HepG2 (cell line): Measurements from ENCODE around the gene CDK11A. TPM values are rescaled to one million over a fixed set of nuclear protein-coding genes. Genes with fewer than 3 reads are reported as not detected.

ENCODE experiments used
- ATAC-seq: fragments of 200-7000 bp; cut with Tn5 transposase; 3 replicates; pipeline ENCODE4 v1.9.1; 2020; ENCODE audit warnings: mild to moderate bottlenecking, moderate library complexity
- BruUV-seq: library from RNA; stranded (reverse); fragments of 400-500 nt; replicated peaks from 2 replicates; lab custom pipeline; 2021; lab: Mats Ljungman, UMichigan
- CTCF ChIA-PET: fragments of 300-600 bp; formaldehyde crosslinking; extraction: SDS; loops from one replicate; lab custom pipeline; 2021; ENCODE audit warnings: low total read pairs, inconsistent platforms, low intra/inter-chr PET ratio; lab: Yijun Ruan, JAX
- POLR2A ChIA-PET: fragments of 350-600 bp; sonication (Branson Sonifier 250); formaldehyde crosslinking; loops from one replicate; lab custom pipeline; 2020; ENCODE audit warnings: antibody characterized with exemption, inconsistent platforms; lab: Yijun Ruan, JAX
- DNase-seq: peaks from one replicate; pipeline ENCODE4 v3.0.0-alpha.2; 2015; ENCODE audit warnings: low spot score
- FAIRE-seq: peaks from 3 replicates; lab custom pipeline; 2011; peaks lifted over from hg19 to GRCh38; lab: Jason Lieb, UNC
- H2AFZ ChIP-seq: one replicate; pipeline ENCODE4 v1.6.1; 2011; ENCODE audit warnings: low read length, inconsistent platforms
- H3K27ac ChIP-seq: fragments of 300-600 bp; 3 replicates; pipeline ENCODE4 v1.8.0; 2011; ENCODE audit warnings: mixed run types, mild to moderate bottlenecking, mixed read lengths, low read length, inconsistent platforms; ENCODE audit not compliant: insufficient read depth; ENCODE audit errors: extremely low read length
- H3K27me3 ChIP-seq, 2 experiments: fragments of 200-600 bp in 1 of 2; 2 replicates in 1 of 2; 3 replicates in 1 of 2; pipeline versions ENCODE4 v1.6.0 to v1.8.0; 2011; ENCODE audit warnings: low read length in 2 of 2, mild to moderate bottlenecking in 2 of 2, moderate library complexity in 2 of 2, inconsistent platforms in 1 of 2; ENCODE audit not compliant: insufficient read depth in 2 of 2, control insufficient read depth in 1 of 2
- H3K36me3 ChIP-seq, 2 experiments: fragments of 200-600 bp in 1 of 2; replicated peaks in 1 of 2; 2 replicates in 1 of 2; 3 replicates in 1 of 2; pipeline versions ENCODE4 v1.5.1 to v1.8.0; 2011; ENCODE audit warnings: low read length in 2 of 2, inconsistent platforms in 1 of 2; ENCODE audit not compliant: insufficient read depth in 2 of 2, control insufficient read depth in 1 of 2
- H3K4me1 ChIP-seq: 2 replicates; pipeline ENCODE4 v1.5.1; 2012; ENCODE audit warnings: low read length, inconsistent platforms; ENCODE audit not compliant: insufficient read depth
- H3K4me2 ChIP-seq: 2 replicates; pipeline ENCODE4 v1.6.0; 2011; ENCODE audit warnings: low read depth, low read length, inconsistent platforms
- H3K4me3 ChIP-seq, 3 experiments: fragments of 200-600 bp in 1 of 3; sonication (generic), shearing (Covaris generic) in 1 of 3; replicated peaks in 1 of 3; 2 replicates each; pipeline ENCODE4 v1.5.1; 2011 to 2016; ENCODE audit warnings: low read length in 3 of 3, inconsistent platforms in 2 of 3, low read depth in 2 of 3, mild to moderate bottlenecking in 2 of 3, control low read depth in 1 of 3, mixed read lengths in 1 of 3; ENCODE audit not compliant: insufficient read depth in 1 of 3
- H3K79me2 ChIP-seq: one replicate; pipeline ENCODE4 v1.6.1; 2011; ENCODE audit warnings: low read length, inconsistent platforms; ENCODE audit not compliant: insufficient read depth
- H3K9ac ChIP-seq: 2 replicates; pipeline ENCODE4 v1.6.0; 2011; ENCODE audit warnings: mild to moderate bottlenecking, low read depth, low read length, inconsistent platforms; ENCODE audit not compliant: insufficient read depth
- H3K9me3 ChIP-seq: 2 replicates; pipeline ENCODE4 v1.5.1; 2012; ENCODE audit warnings: mild to moderate bottlenecking, low read length
- H4K20me1 ChIP-seq: 2 replicates; pipeline ENCODE4 v1.6.0; 2011; ENCODE audit warnings: inconsistent platforms, mild to moderate bottlenecking, low read length, moderate library complexity; ENCODE audit not compliant: insufficient read depth
- AGO2 ChIP-seq: fragments of 200-400 bp; formaldehyde crosslinking; optimal IDR thresholded peaks from 2 replicates; pipeline ENCODE3; 2017; ENCODE audit warnings: mild to moderate bottlenecking, low read depth, low read length, moderate library complexity
- ATM ChIP-seq: fragments of 450-650 bp; IDR thresholded peaks from 2 replicates; pipeline ENCODE4 v1.7.1; 2017; ENCODE audit warnings: mild to moderate bottlenecking, borderline replicate concordance
- EHMT2 ChIP-seq: fragments of 200-600 bp; sonication (generic); IDR thresholded peaks from 2 replicates; pipeline ENCODE4 v1.7.0; 2017; ENCODE audit warnings: antibody characterized with exemption, low read depth, low read length, borderline replicate concordance
- MTA1 ChIP-seq: sonication (generic); formaldehyde crosslinking; IDR thresholded peaks from 2 replicates; pipeline ENCODE4 v1.4.0; 2020; ENCODE audit warnings: missing genetic modification reagents, mild to moderate bottlenecking, borderline replicate concordance
- NFKBIZ ChIP-seq: IDR thresholded peaks from 2 replicates; pipeline ENCODE4 v1.6.1; 2018; ENCODE audit warnings: missing genetic modification reagents, missing compliant biosample characterization
- PBX2 ChIP-seq: IDR thresholded peaks from 2 replicates; pipeline ENCODE4 v1.6.1; 2016; ENCODE audit warnings: control low read depth
- SMARCE1 ChIP-seq: fragments of 450-650 bp; IDR thresholded peaks from 2 replicates; pipeline ENCODE4 v1.6.1; 2017; ENCODE audit warnings: borderline replicate concordance
- TP53 ChIP-seq: sonication (generic); formaldehyde crosslinking; conservative IDR thresholded peaks from 2 replicates; pipeline ENCODE4 v1.4.0; 2020; ENCODE audit warnings: missing genetic modification reagents
- UBTF ChIP-seq: sonication (generic); formaldehyde crosslinking; IDR thresholded peaks from 2 replicates; pipeline ENCODE4 v1.4.0; 2020; ENCODE audit warnings: mild to moderate bottlenecking, missing genetic modification reagents
- ZBTB3 ChIP-seq: sonication (generic); formaldehyde crosslinking; IDR thresholded peaks from 2 replicates; pipeline ENCODE4 v1.4.0; 2020; ENCODE audit warnings: low read depth, mild to moderate bottlenecking, moderate library complexity, missing genetic modification reagents, borderline replicate concordance
- ZNF234 ChIP-seq: sonication (generic); formaldehyde crosslinking; conservative IDR thresholded peaks from 2 replicates; pipeline ENCODE4 v1.5.1; 2020; ENCODE audit warnings: mild to moderate bottlenecking, missing genetic modification reagents
- ZNF280B ChIP-seq: sonication (generic); formaldehyde crosslinking; IDR thresholded peaks from 2 replicates; pipeline ENCODE4 v1.5.0; 2020; ENCODE audit warnings: missing genetic modification reagents, mild to moderate bottlenecking, borderline replicate concordance
- ZNF451 ChIP-seq: sonication (generic); formaldehyde crosslinking; IDR thresholded peaks from 2 replicates; pipeline ENCODE4 v1.5.0; 2020; ENCODE audit warnings: mild to moderate bottlenecking, missing genetic modification reagents
- ZNF557 ChIP-seq: sonication (generic); formaldehyde crosslinking; IDR thresholded peaks from 2 replicates; pipeline ENCODE4 v1.4.0; 2020; ENCODE audit warnings: missing genetic modification reagents
- ZNF644 ChIP-seq: IDR thresholded peaks from 2 replicates; pipeline ENCODE4 v1.6.1; 2016; ENCODE audit warnings: low read depth
- ZSCAN9 ChIP-seq: IDR thresholded peaks from 2 replicates; pipeline ENCODE4 v1.6.1; 2016; ENCODE audit warnings: borderline replicate concordance
- WGBS: methylation state at CpG from one replicate; pipeline ENCODE4 v1.1.6; 2017; ENCODE audit warnings: low lambda C conversion rate; 5-methylcytosine and 5-hydroxymethylcytosine counted together
- in situ Hi-C: cut with HindIII; loops from 2 replicates; pipeline ENCODE4 v1.10.0; 2017; ENCODE audit warnings: low pct_unique_long_range_greater_than_20kb; ENCODE audit not compliant: extremely low pct_ligation_motif_present
- intact Hi-C: fragments of 100-400 bp; cut with micrococcal nuclease; formaldehyde crosslinking; loops from one replicate; pipeline ENCODE4 v1.10.0; 2022; ENCODE audit not compliant: unreplicated experiment
- polyA plus RNA-seq, 8 experiments: library from polyadenylated mRNA; depleted of rRNA in 3 of 8; stranded (reverse) in 7 of 8; unstranded in 1 of 8; fragments of >200 nt; fragmentation: Illumina TruSeq in 4 of 8; extraction: Trizol in 4 of 8; gene quantifications; 2 replicates each; pipeline versions ENCODE4 v1.2.1 to v1.2.3, GENCODE V29; 2011 to 2016; ENCODE audit warnings: low read depth in 4 of 8, missing spikeins in 1 of 8, mixed read lengths in 1 of 8; ENCODE audit not compliant: insufficient read depth in 1 of 8
- total RNA-seq, 5 experiments: library from RNA; depleted of rRNA; stranded (reverse); fragments of >200 nt; fragmentation: Illumina TruSeq; extraction: Trizol; gene quantifications; 2 replicates each; pipeline ENCODE4 v1.2.3, GENCODE V29; 2016; ENCODE audit warnings: low read depth in 1 of 5
- TF ChIP-seq, protein P1 (sequence below): sonication (generic); formaldehyde crosslinking; IDR thresholded peaks from 2 replicates; pipeline ENCODE4 v1.4.0; 2020; ENCODE audit warnings: missing genetic modification reagents, borderline replicate concordance
- TF ChIP-seq, protein P2 (sequence below): sonication (generic); formaldehyde crosslinking; IDR thresholded peaks from 2 replicates; pipeline ENCODE4 v1.8.1; 2023; ENCODE audit warnings: missing genetic modification reagents, mild to moderate bottlenecking, borderline replicate concordance

CDK11A gene
- total and polyA plus RNA-seq, 2 of the 13 experiments (the other 11 are each of a cell fraction or from before 2014, with no cell fraction given): 11.2 to 17.9 TPM

GRCh38 chr1:1666526-1666925 lies 57.6 kb downstream of the CDK11A start:
- ATAC-seq: no peak
- CTCF ChIA-PET: no interaction called here
- TF ChIP-seq, protein P1, sequence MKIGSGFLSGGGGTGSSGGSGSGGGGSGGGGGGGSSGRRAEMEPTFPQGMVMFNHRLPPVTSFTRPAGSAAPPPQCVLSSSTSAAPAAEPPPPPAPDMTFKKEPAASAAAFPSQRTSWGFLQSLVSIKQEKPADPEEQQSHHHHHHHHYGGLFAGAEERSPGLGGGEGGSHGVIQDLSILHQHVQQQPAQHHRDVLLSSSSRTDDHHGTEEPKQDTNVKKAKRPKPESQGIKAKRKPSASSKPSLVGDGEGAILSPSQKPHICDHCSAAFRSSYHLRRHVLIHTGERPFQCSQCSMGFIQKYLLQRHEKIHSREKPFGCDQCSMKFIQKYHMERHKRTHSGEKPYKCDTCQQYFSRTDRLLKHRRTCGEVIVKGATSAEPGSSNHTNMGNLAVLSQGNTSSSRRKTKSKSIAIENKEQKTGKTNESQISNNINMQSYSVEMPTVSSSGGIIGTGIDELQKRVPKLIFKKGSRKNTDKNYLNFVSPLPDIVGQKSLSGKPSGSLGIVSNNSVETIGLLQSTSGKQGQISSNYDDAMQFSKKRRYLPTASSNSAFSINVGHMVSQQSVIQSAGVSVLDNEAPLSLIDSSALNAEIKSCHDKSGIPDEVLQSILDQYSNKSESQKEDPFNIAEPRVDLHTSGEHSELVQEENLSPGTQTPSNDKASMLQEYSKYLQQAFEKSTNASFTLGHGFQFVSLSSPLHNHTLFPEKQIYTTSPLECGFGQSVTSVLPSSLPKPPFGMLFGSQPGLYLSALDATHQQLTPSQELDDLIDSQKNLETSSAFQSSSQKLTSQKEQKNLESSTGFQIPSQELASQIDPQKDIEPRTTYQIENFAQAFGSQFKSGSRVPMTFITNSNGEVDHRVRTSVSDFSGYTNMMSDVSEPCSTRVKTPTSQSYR (CRISPR knock-in tag): no peak
- no peak for TF ChIP-seq SMARCE1
- TF ChIP-seq, protein P2, sequence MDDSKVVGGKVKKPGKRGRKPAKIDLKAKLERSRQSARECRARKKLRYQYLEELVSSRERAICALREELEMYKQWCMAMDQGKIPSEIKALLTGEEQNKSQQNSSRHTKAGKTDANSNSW (CRISPR knock-in tag): no peak
- TF ChIP-seq UBTF: no peak
- TF ChIP-seq ATM: no peak
- no peak for TF ChIP-seq ZBTB3
- no peak for TF ChIP-seq ZNF451
- TF ChIP-seq TP53 (CRISPR knock-in tag): no peak
- TF ChIP-seq ZNF557 (CRISPR knock-in tag): no peak
- TF ChIP-seq AGO2: no peak
- no peak for TF ChIP-seq MTA1
- no peak for TF ChIP-seq ZSCAN9
- no peak for TF ChIP-seq PBX2
- TF ChIP-seq ZNF644 (CRISPR knock-in tag): no peak
- TF ChIP-seq EHMT2: no peak
- no peak for TF ChIP-seq NFKBIZ (CRISPR knock-in tag)
- TF ChIP-seq ZNF280B (CRISPR knock-in tag): no peak
- TF ChIP-seq ZNF234 (CRISPR knock-in tag): no peak

More at GRCh38 chr1:1666526-1666925, 57.6 kb downstream of the CDK11A start:
- no peak for DNase-seq
- intact Hi-C loops: no loop called here
- Histone ChIP-seq H3K9me3 (no peaks in the 10 kb centered on the region), H3K27ac (no peak overlapping the region), H3K9ac (no peak overlapping the region), H3K27me3 (no peaks in the 10 kb centered on the region), H4K20me1 (no peaks in the 10 kb centered on the region), H3K4me3 (no peak overlapping the region), H3K4me1 (no peaks in the 10 kb centered on the region), H3K36me3 (peaks cover 6 to 30% of the 10 kb centered on the region in 2 experiments; a peak in 4 of 5 replicates), H3K79me2 (no peaks in the 10 kb centered on the region), H3K4me2 (no peak overlapping the region), H2AFZ (no peak overlapping the region)
- no TSS peak for BruUV-seq
- FAIRE-seq: no peak
- WGBS: 100% methylated on average over 1 of the region's 15 CpGs
- in situ Hi-C loops: no loop called here
- POLR2A ChIA-PET: no interaction called here
